HepG2 (cell line): Measurements from ENCODE around the gene ACOT9. TPM values are rescaled to one million over a fixed set of nuclear protein-coding genes. Genes with fewer than 3 reads are reported as not detected.

Experiments
- ATAC-seq: fragments of 200-7000 bp; cut with Tn5 transposase; 3 replicates; pipeline ENCODE4 v1.9.1; 2020; ENCODE audit warnings: mild to moderate bottlenecking, moderate library complexity
- BruUV-seq: library from RNA; stranded (reverse); fragments of 400-500 nt; replicated peaks from 2 replicates; lab custom pipeline; 2021; lab: Mats Ljungman, UMichigan
- CTCF ChIA-PET: fragments of 300-600 bp; formaldehyde crosslinking; extraction: SDS; loops from one replicate; lab custom pipeline; 2021; ENCODE audit warnings: low total read pairs, inconsistent platforms, low intra/inter-chr PET ratio; lab: Yijun Ruan, JAX
- POLR2A ChIA-PET: fragments of 350-600 bp; sonication (Branson Sonifier 250); formaldehyde crosslinking; loops from one replicate; lab custom pipeline; 2020; ENCODE audit warnings: antibody characterized with exemption, inconsistent platforms; lab: Yijun Ruan, JAX
- DNase-seq: peaks from one replicate; pipeline ENCODE4 v3.0.0-alpha.2; 2015; ENCODE audit warnings: low spot score
- FAIRE-seq: peaks from 3 replicates; lab custom pipeline; 2011; peaks lifted over from hg19 to GRCh38; lab: Jason Lieb, UNC
- H2AFZ ChIP-seq: one replicate; pipeline ENCODE4 v1.6.1; 2011; ENCODE audit warnings: low read length, inconsistent platforms
- H3K27ac ChIP-seq: fragments of 300-600 bp; 3 replicates; pipeline ENCODE4 v1.8.0; 2011; ENCODE audit warnings: mixed run types, mild to moderate bottlenecking, mixed read lengths, low read length, inconsistent platforms; ENCODE audit not compliant: insufficient read depth; ENCODE audit errors: extremely low read length
- H3K27me3 ChIP-seq, 2 experiments: fragments of 200-600 bp in 1 of 2; 2 replicates in 1 of 2; 3 replicates in 1 of 2; pipeline versions ENCODE4 v1.6.0 to v1.8.0; 2011; ENCODE audit warnings: low read length in 2 of 2, mild to moderate bottlenecking in 2 of 2, moderate library complexity in 2 of 2, inconsistent platforms in 1 of 2; ENCODE audit not compliant: insufficient read depth in 2 of 2, control insufficient read depth in 1 of 2
- H3K36me3 ChIP-seq, 2 experiments: fragments of 200-600 bp in 1 of 2; replicated peaks in 1 of 2; 2 replicates in 1 of 2; 3 replicates in 1 of 2; pipeline versions ENCODE4 v1.5.1 to v1.8.0; 2011; ENCODE audit warnings: low read length in 2 of 2, inconsistent platforms in 1 of 2; ENCODE audit not compliant: insufficient read depth in 2 of 2, control insufficient read depth in 1 of 2
- H3K4me1 ChIP-seq: 2 replicates; pipeline ENCODE4 v1.5.1; 2012; ENCODE audit warnings: low read length, inconsistent platforms; ENCODE audit not compliant: insufficient read depth
- H3K4me2 ChIP-seq: 2 replicates; pipeline ENCODE4 v1.6.0; 2011; ENCODE audit warnings: low read depth, low read length, inconsistent platforms
- H3K4me3 ChIP-seq, 3 experiments: fragments of 200-600 bp in 1 of 3; sonication (generic), shearing (Covaris generic) in 1 of 3; replicated peaks in 1 of 3; 2 replicates each; pipeline ENCODE4 v1.5.1; 2011 to 2016; ENCODE audit warnings: low read length in 3 of 3, inconsistent platforms in 2 of 3, low read depth in 2 of 3, mild to moderate bottlenecking in 2 of 3, control low read depth in 1 of 3, mixed read lengths in 1 of 3; ENCODE audit not compliant: insufficient read depth in 1 of 3
- H3K79me2 ChIP-seq: one replicate; pipeline ENCODE4 v1.6.1; 2011; ENCODE audit warnings: low read length, inconsistent platforms; ENCODE audit not compliant: insufficient read depth
- H3K9ac ChIP-seq: 2 replicates; pipeline ENCODE4 v1.6.0; 2011; ENCODE audit warnings: mild to moderate bottlenecking, low read depth, low read length, inconsistent platforms; ENCODE audit not compliant: insufficient read depth
- H3K9me3 ChIP-seq: 2 replicates; pipeline ENCODE4 v1.5.1; 2012; ENCODE audit warnings: mild to moderate bottlenecking, low read length
- H4K20me1 ChIP-seq: 2 replicates; pipeline ENCODE4 v1.6.0; 2011; ENCODE audit warnings: inconsistent platforms, mild to moderate bottlenecking, low read length, moderate library complexity; ENCODE audit not compliant: insufficient read depth
- HES4 ChIP-seq: sonication (generic); formaldehyde crosslinking; IDR thresholded peaks from 2 replicates; pipeline ENCODE4 v1.9.0; 2021; ENCODE audit warnings: mild to moderate bottlenecking, missing genetic modification reagents, borderline replicate concordance
- HOXA7 ChIP-seq: sonication (generic); formaldehyde crosslinking; IDR thresholded peaks from 2 replicates; pipeline ENCODE4 v1.8.1; 2022; ENCODE audit warnings: mild to moderate bottlenecking, missing genetic modification reagents, moderate library complexity
- KAT2B ChIP-seq: fragments of 150-350 bp; IDR thresholded peaks from 2 replicates; pipeline ENCODE4 v1.6.1; 2014; ENCODE audit warnings: low read depth, low read length, borderline replicate concordance
- KLF16 ChIP-seq, 2 experiments: sonication (generic) in 1 of 2; formaldehyde crosslinking in 1 of 2; IDR thresholded peaks; 2 replicates each; pipeline versions ENCODE4 v1.6.1 to v1.8.0; 2016 to 2023; ENCODE audit warnings: missing genetic modification reagents in 2 of 2, missing compliant biosample characterization in 1 of 2
- MED1 ChIP-seq: sonication (generic); formaldehyde crosslinking; IDR thresholded peaks from 2 replicates; pipeline ENCODE4 v1.4.0; 2020; ENCODE audit warnings: missing genetic modification reagents
- MTF1 ChIP-seq: sonication (generic); formaldehyde crosslinking; IDR thresholded peaks from 2 replicates; pipeline ENCODE4 v1.5.0; 2020; ENCODE audit warnings: missing genetic modification reagents
- POLR2A ChIP-seq, 2 experiments: IDR thresholded peaks; 2 replicates each; pipeline ENCODE4 v1.6.1; 2011; ENCODE audit warnings: low read depth in 2 of 2, low read length in 2 of 2, mild to moderate bottlenecking in 1 of 2, moderate library complexity in 1 of 2; ENCODE audit not compliant: insufficient read depth in 1 of 2
- POLR2G ChIP-seq: fragments of 200-400 bp; formaldehyde crosslinking; IDR thresholded peaks from 2 replicates; pipeline ENCODE4 v1.6.1; 2018; ENCODE audit warnings: mild to moderate bottlenecking, low read depth, low read length, moderate library complexity
- SAP130 ChIP-seq: IDR thresholded peaks from 2 replicates; pipeline ENCODE4 v1.6.1; 2016; ENCODE audit warnings: low read depth
- SIN3A ChIP-seq: IDR thresholded peaks from 2 replicates; pipeline ENCODE4 v1.6.1; 2011; ENCODE audit warnings: low read depth, mild to moderate bottlenecking, control low read depth, low read length, borderline replicate concordance
- SRSF9 ChIP-seq: fragments of 200-400 bp; formaldehyde crosslinking; IDR thresholded peaks from 2 replicates; pipeline ENCODE4 v1.6.1; 2018; ENCODE audit warnings: borderline replicate concordance, mild to moderate bottlenecking, low read depth, low read length; ENCODE audit not compliant: insufficient read depth, poor library complexity, severe bottlenecking
- ZBTB3 ChIP-seq: sonication (generic); formaldehyde crosslinking; IDR thresholded peaks from 2 replicates; pipeline ENCODE4 v1.4.0; 2020; ENCODE audit warnings: low read depth, mild to moderate bottlenecking, moderate library complexity, missing genetic modification reagents, borderline replicate concordance
- ZBTB38 ChIP-seq: sonication (generic); formaldehyde crosslinking; IDR thresholded peaks from 2 replicates; pipeline ENCODE4 v1.5.1; 2020; ENCODE audit warnings: mild to moderate bottlenecking, missing genetic modification reagents
- ZNF691 ChIP-seq: sonication (generic); formaldehyde crosslinking; IDR thresholded peaks from 2 replicates; pipeline ENCODE4 v1.4.0; 2020; ENCODE audit warnings: missing genetic modification reagents, low read depth, mild to moderate bottlenecking, borderline replicate concordance
- ZNF781 ChIP-seq: sonication (generic); formaldehyde crosslinking; IDR thresholded peaks from 2 replicates; pipeline ENCODE4 v1.5.1; 2020; ENCODE audit warnings: borderline replicate concordance, mild to moderate bottlenecking, missing genetic modification reagents; ENCODE audit errors: not compliant biosample characterization
- WGBS: methylation state at CpG from one replicate; pipeline ENCODE4 v1.1.6; 2017; ENCODE audit warnings: low lambda C conversion rate; 5-methylcytosine and 5-hydroxymethylcytosine counted together
- in situ Hi-C: cut with HindIII; loops from 2 replicates; pipeline ENCODE4 v1.10.0; 2017; ENCODE audit warnings: low pct_unique_long_range_greater_than_20kb; ENCODE audit not compliant: extremely low pct_ligation_motif_present
- intact Hi-C: fragments of 100-400 bp; cut with micrococcal nuclease; formaldehyde crosslinking; loops from one replicate; pipeline ENCODE4 v1.10.0; 2022; ENCODE audit not compliant: unreplicated experiment
- polyA plus RNA-seq, 8 experiments: library from polyadenylated mRNA; depleted of rRNA in 3 of 8; stranded (reverse) in 7 of 8; unstranded in 1 of 8; fragments of >200 nt; fragmentation: Illumina TruSeq in 4 of 8; extraction: Trizol in 4 of 8; gene quantifications; 2 replicates each; pipeline versions ENCODE4 v1.2.1 to v1.2.3, GENCODE V29; 2011 to 2016; ENCODE audit warnings: low read depth in 4 of 8, missing spikeins in 1 of 8, mixed read lengths in 1 of 8; ENCODE audit not compliant: insufficient read depth in 1 of 8
- total RNA-seq, 5 experiments: library from RNA; depleted of rRNA; stranded (reverse); fragments of >200 nt; fragmentation: Illumina TruSeq; extraction: Trizol; gene quantifications; 2 replicates each; pipeline ENCODE4 v1.2.3, GENCODE V29; 2016; ENCODE audit warnings: low read depth in 1 of 5
- TF ChIP-seq, protein P1 (sequence below): sonication (generic); formaldehyde crosslinking; IDR thresholded peaks from 2 replicates; pipeline ENCODE4 v1.8.1; 2023; ENCODE audit warnings: missing genetic modification reagents, inconsistent platforms, borderline replicate concordance

ACOT9 gene
- total and polyA plus RNA-seq, 2 of the 13 experiments (the other 11 are each of a cell fraction or from before 2014, with no cell fraction given): 33.3 to 36.9 TPM

DNA sequence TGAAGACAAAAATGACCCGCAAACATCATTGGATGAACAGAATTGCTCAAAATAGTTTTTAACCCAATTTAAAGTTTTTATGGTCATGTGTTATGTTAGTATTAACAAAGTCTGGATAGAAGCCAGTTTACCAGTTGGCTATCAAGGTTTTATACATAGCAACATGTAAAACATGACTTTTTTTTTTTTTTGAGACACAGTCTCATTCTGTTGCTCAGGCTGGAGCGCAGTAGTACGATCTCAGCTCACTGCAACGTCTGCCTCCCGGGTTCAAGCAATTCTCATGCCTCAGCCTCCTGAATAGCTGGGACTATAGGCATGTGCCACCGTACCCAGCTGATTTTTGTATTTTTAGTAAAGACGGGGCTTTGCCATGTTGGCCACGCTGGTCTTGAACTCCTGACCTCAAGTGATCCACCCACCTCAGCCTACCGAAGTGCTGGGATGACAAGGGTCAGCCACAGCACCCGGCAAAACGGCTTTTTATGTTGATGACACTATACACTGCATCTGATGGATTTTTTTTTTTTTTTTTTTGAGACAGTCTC lies 43.3 kb upstream of the ACOT9 start (continued):
- TF ChIP-seq, protein P1, sequence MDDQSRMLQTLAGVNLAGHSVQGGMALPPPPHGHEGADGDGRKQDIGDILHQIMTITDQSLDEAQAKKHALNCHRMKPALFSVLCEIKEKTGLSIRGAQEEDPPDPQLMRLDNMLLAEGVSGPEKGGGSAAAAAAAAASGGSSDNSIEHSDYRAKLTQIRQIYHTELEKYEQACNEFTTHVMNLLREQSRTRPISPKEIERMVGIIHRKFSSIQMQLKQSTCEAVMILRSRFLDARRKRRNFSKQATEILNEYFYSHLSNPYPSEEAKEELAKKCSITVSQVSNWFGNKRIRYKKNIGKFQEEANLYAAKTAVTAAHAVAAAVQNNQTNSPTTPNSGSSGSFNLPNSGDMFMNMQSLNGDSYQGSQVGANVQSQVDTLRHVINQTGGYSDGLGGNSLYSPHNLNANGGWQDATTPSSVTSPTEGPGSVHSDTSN (CRISPR knock-in tag): no peak
- TF ChIP-seq KLF16 (CRISPR knock-in tag; IDR thresholded peaks at IDR 0.05): no peak
- TF ChIP-seq SRSF9: no peak
- TF ChIP-seq ZBTB38 (CRISPR knock-in tag): peak; percentile 88
- no peak for TF ChIP-seq HOXA7 (CRISPR knock-in tag)
- 0 out of 4 replicates have a peak, but pooled peaks of 1 of the 2 experiments have one; percentile 32 for TF ChIP-seq POLR2A (IDR thresholded peaks at IDR 0.05; ENCODE audit: insufficient read depth in 1 of 2, low read depth in 2 of 2, low read length in 2 of 2)
- TF ChIP-seq KAT2B: no peak
- peak; percentile 70 for TF ChIP-seq POLR2G
- 0 out of 2 replicates have a peak, but pooled peaks have one; percentile 73 for TF ChIP-seq ZBTB3 (CRISPR knock-in tag)
- TF ChIP-seq SAP130 (CRISPR knock-in tag): peak; percentile 36

DNA sequence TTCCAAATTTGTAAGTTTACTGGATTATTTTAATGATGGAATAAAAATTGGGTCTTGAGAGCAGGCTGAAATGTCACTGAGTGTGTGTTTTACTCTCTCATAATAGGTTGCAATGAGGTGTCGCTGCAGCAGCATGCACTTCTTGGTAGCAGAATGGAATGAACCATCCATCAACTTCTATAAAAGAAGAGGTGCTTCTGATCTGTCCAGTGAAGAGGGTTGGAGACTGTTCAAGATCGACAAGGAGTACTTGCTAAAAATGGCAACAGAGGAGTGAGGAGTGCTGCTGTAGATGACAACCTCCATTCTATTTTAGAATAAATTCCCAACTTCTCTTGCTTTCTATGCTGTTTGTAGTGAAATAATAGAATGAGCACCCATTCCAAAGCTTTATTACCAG lies 42.5 kb upstream of the ACOT9 start:
- FAIRE-seq: no peak
- H3K9ac ChIP-seq: no peak overlapping the region
- TF ChIP-seq HES4 (CRISPR knock-in tag): no peak
- no peak for TF ChIP-seq ZNF781
- TF ChIP-seq MED1 (CRISPR knock-in tag): no peak
- TF ChIP-seq SIN3A: no peak
- TF ChIP-seq ZNF691 (CRISPR knock-in tag): no peak
- no peak for TF ChIP-seq MTF1
- TF ChIP-seq, all 625 proteins: peak for 0
- H3K27ac ChIP-seq: peak overlapping the region; percentile 77
- DNase-seq (no peak), ATAC-seq (no peak)
- peak overlapping the region; percentile 78 for H3K4me2 ChIP-seq
- H3K4me1 ChIP-seq: peaks cover 41% of the 10 kb centered on the region
- in situ Hi-C loops (no loop called here), intact Hi-C loops (loop anchor here (2.0 to 10.0 kb wide), 2 partner anchors 59 to 1941 kb away; no protein-coding TSS in a partner anchor)
- H3K27me3 ChIP-seq: no peaks in the 10 kb centered on the region; a peak in 1 of 5 replicates
- peaks cover 17% of the 10 kb centered on the region for H4K20me1 ChIP-seq
- peaks cover 0 to 1% of the 10 kb centered on the region in 2 experiments; a peak in 2 of 5 replicates for H3K36me3 ChIP-seq
- CTCF ChIA-PET: interaction anchor here (1.3 kb wide), 1 partner anchor 117 kb away, joined by 3 read pairs; no protein-coding TSS in a partner anchor
- peak overlapping the region; percentile 87 to 93 (median 88); a peak in 5 of 6 replicates for H3K4me3 ChIP-seq
- POLR2A ChIA-PET: interaction anchor here (1.8 to 4.7 kb wide), 2 partner anchors 116 kb away, joined by 12 to 91 read pairs; no protein-coding TSS in a partner anchor
- peaks cover 31% of the 10 kb centered on the region for H3K79me2 ChIP-seq
- H3K9me3 ChIP-seq: no peaks in the 10 kb centered on the region
- no peak overlapping the region for H2AFZ ChIP-seq
- 57% methylated on average over 2 of the region's 2 CpGs for WGBS
- BruUV-seq: no TSS peak
